Measurements from ENCODE around the gene DSCAML1.
A peak's percentile ranks its signal among the peaks of the same experiment; 100 is the strongest.

DNA sequence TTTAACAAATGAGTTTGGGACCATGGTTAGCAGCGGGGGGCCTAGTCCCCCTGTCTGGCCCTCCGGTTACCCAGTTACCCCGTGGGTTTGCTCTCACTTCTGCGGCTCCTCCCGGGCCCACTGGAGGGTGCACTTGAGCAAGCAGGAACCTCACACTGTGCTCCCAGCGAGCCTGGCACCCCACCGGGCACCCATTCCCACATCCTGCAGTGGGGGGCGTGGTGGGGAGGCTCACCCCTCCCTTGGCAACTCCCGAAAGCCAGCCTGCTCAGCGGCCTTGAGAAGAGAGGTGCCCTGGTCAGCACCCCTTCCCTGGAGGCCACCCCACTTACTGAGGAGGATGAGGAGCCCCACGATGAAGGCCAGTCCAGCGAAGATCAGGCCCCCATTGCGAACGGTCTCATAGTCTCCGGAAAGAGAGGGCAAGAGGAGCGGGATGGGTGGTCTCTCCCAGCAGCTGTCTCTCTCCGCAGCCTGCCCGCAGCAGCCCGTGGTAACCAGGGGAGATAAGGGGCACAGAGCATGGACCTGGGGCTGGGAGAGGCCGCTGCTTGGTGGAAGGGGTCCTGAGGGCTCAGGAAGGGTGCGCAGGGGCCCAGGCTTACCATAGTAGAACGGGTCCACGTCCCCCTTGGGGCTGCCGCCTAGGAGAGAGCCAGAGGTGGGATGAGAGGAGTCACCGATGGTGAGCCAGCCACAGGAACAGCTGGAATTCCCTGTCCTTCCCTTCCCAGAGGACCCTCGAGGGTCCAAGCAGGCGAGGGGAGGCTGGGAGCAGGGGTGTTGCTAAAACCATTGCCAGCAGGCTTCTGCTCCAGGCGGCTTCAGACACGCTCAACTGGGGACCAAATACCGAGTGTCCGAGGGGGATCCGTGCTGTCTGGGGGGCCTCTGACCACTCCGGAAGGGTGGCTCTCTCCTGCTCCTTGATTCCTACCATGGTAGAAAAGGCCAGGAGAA is 25.3 kb upstream of the DSCAML1 start:
- TF ChIP-seq, protein P1, sequence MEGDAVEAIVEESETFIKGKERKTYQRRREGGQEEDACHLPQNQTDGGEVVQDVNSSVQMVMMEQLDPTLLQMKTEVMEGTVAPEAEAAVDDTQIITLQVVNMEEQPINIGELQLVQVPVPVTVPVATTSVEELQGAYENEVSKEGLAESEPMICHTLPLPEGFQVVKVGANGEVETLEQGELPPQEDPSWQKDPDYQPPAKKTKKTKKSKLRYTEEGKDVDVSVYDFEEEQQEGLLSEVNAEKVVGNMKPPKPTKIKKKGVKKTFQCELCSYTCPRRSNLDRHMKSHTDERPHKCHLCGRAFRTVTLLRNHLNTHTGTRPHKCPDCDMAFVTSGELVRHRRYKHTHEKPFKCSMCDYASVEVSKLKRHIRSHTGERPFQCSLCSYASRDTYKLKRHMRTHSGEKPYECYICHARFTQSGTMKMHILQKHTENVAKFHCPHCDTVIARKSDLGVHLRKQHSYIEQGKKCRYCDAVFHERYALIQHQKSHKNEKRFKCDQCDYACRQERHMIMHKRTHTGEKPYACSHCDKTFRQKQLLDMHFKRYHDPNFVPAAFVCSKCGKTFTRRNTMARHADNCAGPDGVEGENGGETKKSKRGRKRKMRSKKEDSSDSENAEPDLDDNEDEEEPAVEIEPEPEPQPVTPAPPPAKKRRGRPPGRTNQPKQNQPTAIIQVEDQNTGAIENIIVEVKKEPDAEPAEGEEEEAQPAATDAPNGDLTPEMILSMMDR (IDR thresholded peaks at IDR 0.05), result peak in 4 of 5 experiments; percentile 16 to 42 (median 36)
- no peak for TF ChIP-seq POLR2A (IDR thresholded peaks at IDR 0.05)

Data from tibial nerve (tissue), 3 donors.